DND-41 (cell line): ENCODE data around the gene MLLT6.

Experiments
- ATAC-seq: fragments of 200-7000 bp; cut with Tn5 transposase; 3 replicates; pipeline ENCODE4 v1.9.1; 2021; ENCODE audit warnings: low read depth; ENCODE audit not compliant: insufficient read depth
- DNase-seq: peaks from one replicate; pipeline ENCODE4 v3.0.0-alpha.2; 2020
- H2AFZ ChIP-seq: 2 replicates; pipeline ENCODE4 v1.6.0; 2012; ENCODE audit warnings: low read depth, low read length
- H3K27ac ChIP-seq: 2 replicates; pipeline ENCODE4 v1.5.1; 2012; ENCODE audit warnings: low read length, inconsistent platforms
- H3K27me3 ChIP-seq: fragments of 200-600 bp; sonication (generic); 2 replicates; pipeline ENCODE4 v1.6.0; 2012; ENCODE audit warnings: low read length, mild to moderate bottlenecking, inconsistent platforms; ENCODE audit not compliant: insufficient read depth, poor library complexity
- H3K36me3 ChIP-seq: 2 replicates; pipeline ENCODE4 v1.5.1; 2012; ENCODE audit warnings: low read length, inconsistent platforms; ENCODE audit not compliant: insufficient read depth
- H3K4me1 ChIP-seq: 2 replicates; pipeline ENCODE4 v1.5.1; 2012; ENCODE audit warnings: mild to moderate bottlenecking, low read length; ENCODE audit not compliant: insufficient read depth
- H3K4me2 ChIP-seq: 2 replicates; pipeline ENCODE4 v1.6.0; 2012; ENCODE audit warnings: mild to moderate bottlenecking, moderate library complexity, low read length, inconsistent platforms; ENCODE audit not compliant: insufficient read depth
- H3K4me3 ChIP-seq, 2 experiments: fragments of 200-600 bp in 1 of 2; shearing (Covaris generic) in 1 of 2; 2 replicates each; pipeline ENCODE4 v1.5.1; 2012 to 2016; ENCODE audit warnings: inconsistent platforms in 2 of 2, low read length in 2 of 2, mild to moderate bottlenecking in 2 of 2, low read depth in 1 of 2, moderate library complexity in 1 of 2
- H3K79me2 ChIP-seq: 2 replicates; pipeline ENCODE4 v1.6.0; 2012; ENCODE audit warnings: low read length, inconsistent platforms; ENCODE audit not compliant: insufficient read depth
- H3K9ac ChIP-seq: 2 replicates; pipeline ENCODE4 v1.6.0; 2012; ENCODE audit warnings: low read depth, mild to moderate bottlenecking, inconsistent platforms, low read length, moderate library complexity
- H3K9me3 ChIP-seq: 2 replicates; pipeline ENCODE4 v1.5.1; 2012; ENCODE audit warnings: low read length, moderate library complexity, mild to moderate bottlenecking, inconsistent platforms; ENCODE audit not compliant: insufficient read depth, severe bottlenecking
- H4K20me1 ChIP-seq: 2 replicates; pipeline ENCODE4 v1.6.0; 2012; ENCODE audit warnings: low read length; ENCODE audit not compliant: insufficient read depth
- EZH2 ChIP-seq: IDR thresholded peaks from 3 replicates; pipeline ENCODE4 v1.6.1; 2012; ENCODE audit warnings: borderline replicate concordance, low read depth, mild to moderate bottlenecking, moderate library complexity, low read length, inconsistent platforms; ENCODE audit not compliant: severe bottlenecking
- TF ChIP-seq, protein P1 (sequence below): IDR thresholded peaks from 2 replicates; pipeline ENCODE4 v1.5.1; 2012; ENCODE audit warnings: borderline replicate concordance, low read length, moderate library complexity, mild to moderate bottlenecking; ENCODE audit not compliant: poor library complexity, severe bottlenecking; ENCODE audit errors: extremely low read depth

The MLLT6 gene

GRCh38 chr17:38681096-38681495 lies 24.0 kb upstream of the MLLT6 start:
- Histone ChIP-seq H2AFZ (no peak overlapping the region), H3K4me2 (no peak overlapping the region), H3K4me3 (no peak overlapping the region), H3K27ac (no peak overlapping the region), H3K9me3 (no peaks in the 10 kb centered on the region), H3K79me2 (no peaks in the 10 kb centered on the region), H3K4me1 (peaks cover 8% of the 10 kb centered on the region), H4K20me1 (no peaks in the 10 kb centered on the region), H3K9ac (no peak overlapping the region), H3K27me3 (no peaks in the 10 kb centered on the region), H3K36me3 (no peaks in the 10 kb centered on the region)
- DNase-seq (no peak), ATAC-seq (no peak)
- TF ChIP-seq, protein P1, sequence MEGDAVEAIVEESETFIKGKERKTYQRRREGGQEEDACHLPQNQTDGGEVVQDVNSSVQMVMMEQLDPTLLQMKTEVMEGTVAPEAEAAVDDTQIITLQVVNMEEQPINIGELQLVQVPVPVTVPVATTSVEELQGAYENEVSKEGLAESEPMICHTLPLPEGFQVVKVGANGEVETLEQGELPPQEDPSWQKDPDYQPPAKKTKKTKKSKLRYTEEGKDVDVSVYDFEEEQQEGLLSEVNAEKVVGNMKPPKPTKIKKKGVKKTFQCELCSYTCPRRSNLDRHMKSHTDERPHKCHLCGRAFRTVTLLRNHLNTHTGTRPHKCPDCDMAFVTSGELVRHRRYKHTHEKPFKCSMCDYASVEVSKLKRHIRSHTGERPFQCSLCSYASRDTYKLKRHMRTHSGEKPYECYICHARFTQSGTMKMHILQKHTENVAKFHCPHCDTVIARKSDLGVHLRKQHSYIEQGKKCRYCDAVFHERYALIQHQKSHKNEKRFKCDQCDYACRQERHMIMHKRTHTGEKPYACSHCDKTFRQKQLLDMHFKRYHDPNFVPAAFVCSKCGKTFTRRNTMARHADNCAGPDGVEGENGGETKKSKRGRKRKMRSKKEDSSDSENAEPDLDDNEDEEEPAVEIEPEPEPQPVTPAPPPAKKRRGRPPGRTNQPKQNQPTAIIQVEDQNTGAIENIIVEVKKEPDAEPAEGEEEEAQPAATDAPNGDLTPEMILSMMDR, result no peak
- no peak for TF ChIP-seq EZH2

GRCh38 chr17:38685491-38685890 lies 19.6 kb upstream of the MLLT6 start:
- ATAC-seq (no peak), DNase-seq (no peak)
- no peaks in the 10 kb centered on the region for H3K27me3 ChIP-seq
- H3K4me3 ChIP-seq, result no peak overlapping the region
- no peak overlapping the region for H3K9ac ChIP-seq
- no peak overlapping the region for H2AFZ ChIP-seq
- H3K27ac ChIP-seq, result no peak overlapping the region
- H3K36me3 ChIP-seq, result no peaks in the 10 kb centered on the region
- no peak overlapping the region for H3K4me2 ChIP-seq
- no peaks in the 10 kb centered on the region for H3K9me3 ChIP-seq
- H4K20me1 ChIP-seq, result no peaks in the 10 kb centered on the region
- no peaks in the 10 kb centered on the region for H3K79me2 ChIP-seq
- no peaks in the 10 kb centered on the region for H3K4me1 ChIP-seq
- TF ChIP-seq, protein P1, result no peak
- no peak for TF ChIP-seq EZH2

DNA sequence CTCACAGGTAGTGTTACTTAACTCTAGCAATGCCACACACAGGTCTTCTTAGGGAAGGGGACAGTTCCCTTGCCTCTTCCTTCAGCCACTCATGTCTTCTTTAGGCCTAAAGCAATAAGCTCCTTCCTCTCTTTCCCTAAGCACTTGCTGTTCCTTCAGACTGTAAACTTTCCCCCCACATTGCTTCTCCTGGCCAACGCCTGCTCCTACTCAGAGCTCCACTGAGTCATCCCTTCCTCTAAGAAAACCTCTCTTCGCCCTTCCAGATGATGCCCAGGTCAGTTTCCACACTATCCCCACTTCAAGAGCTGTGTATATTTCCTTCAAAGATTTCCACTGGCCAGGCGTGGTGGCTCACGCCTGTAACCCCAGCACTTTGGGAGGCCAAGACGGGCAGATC lies 17.8 kb upstream of the MLLT6 start:
- Histone ChIP-seq H3K27me3 (no peaks in the 10 kb centered on the region), H3K79me2 (no peaks in the 10 kb centered on the region), H3K27ac (no peak overlapping the region), H2AFZ (no peak overlapping the region), H3K4me1 (no peaks in the 10 kb centered on the region), H3K9ac (no peak overlapping the region), H3K9me3 (no peaks in the 10 kb centered on the region), H3K4me3 (no peak overlapping the region), H4K20me1 (no peaks in the 10 kb centered on the region), H3K36me3 (no peaks in the 10 kb centered on the region), H3K4me2 (no peak overlapping the region)
- DNase-seq (no peak), ATAC-seq (no peak)
- TF ChIP-seq EZH2, result no peak
- TF ChIP-seq, protein P1, result no peak

GRCh38 chr17:38690386-38690785 lies 14.7 kb upstream of the MLLT6 start:
- Histone ChIP-seq H2AFZ (no peak overlapping the region), H3K27ac (no peak overlapping the region), H3K9me3 (no peaks in the 10 kb centered on the region), H3K9ac (no peak overlapping the region), H3K79me2 (no peaks in the 10 kb centered on the region), H3K36me3 (no peaks in the 10 kb centered on the region), H3K27me3 (no peaks in the 10 kb centered on the region), H4K20me1 (no peaks in the 10 kb centered on the region), H3K4me2 (no peak overlapping the region), H3K4me3 (no peak overlapping the region), H3K4me1 (no peaks in the 10 kb centered on the region)
- no peak for TF ChIP-seq EZH2
- TF ChIP-seq, protein P1, result no peak
- no peak for ATAC-seq
- no peak for DNase-seq
